Tibial nerve (tissue), 4 donors: ENCODE measurements around the gene CACNB3. TPM values are rescaled to one million over a fixed set of nuclear protein-coding genes. Genes with fewer than 3 reads are reported as not detected.

Experiments
- DNase-seq, 2 donors: peaks; one replicate each; pipeline ENCODE4 v3.0.0-alpha.2; 2019; ENCODE audit warnings: low spot score in 2 of 2
- H3K27ac ChIP-seq, 4 donors: fragments of 200-600 bp; sonication (generic) in 3 of 4; one replicate each; pipeline ENCODE4 v1.5.1; 2017 to 2019; ENCODE audit warnings: mild to moderate bottlenecking in 1 of 4
- H3K27me3 ChIP-seq, 2 donors: fragments of 200-600 bp; sonication (generic) in 1 of 2; one replicate each; pipeline versions ENCODE4 v1.5.1 to v1.6.0; 2017 to 2019
- H3K36me3 ChIP-seq, 3 donors: fragments of 200-600 bp; sonication (generic); one replicate each; pipeline ENCODE4 v1.5.1; 2018 to 2019
- H3K4me1 ChIP-seq, 4 donors: fragments of 200-600 bp; sonication (generic) in 3 of 4; one replicate each; pipeline ENCODE4 v1.5.1; 2017 to 2019
- H3K4me3 ChIP-seq, 4 donors: fragments of 200-600 bp; sonication (generic) in 3 of 4; one replicate each; pipeline ENCODE4 v1.5.1; 2017 to 2019; ENCODE audit warnings: mild to moderate bottlenecking in 1 of 4, moderate library complexity in 1 of 4
- H3K9me3 ChIP-seq, 4 donors: fragments of 200-600 bp; sonication (generic) in 3 of 4; one replicate each; pipeline ENCODE4 v1.5.1; 2017 to 2019
- EP300 ChIP-seq, 2 donors: sonication (generic); formaldehyde crosslinking; IDR thresholded peaks; one replicate each; pipeline ENCODE4 v1.6.1; 2017; ENCODE audit warnings: antibody characterized with exemption in 2 of 2, mild to moderate bottlenecking in 1 of 2
- POLR2A ChIP-seq, 2 donors: fragments of 450-650 bp; IDR thresholded peaks; one replicate each; pipeline ENCODE4 v1.6.1; 2017; ENCODE audit warnings: antibody characterized with exemption in 2 of 2, mild to moderate bottlenecking in 2 of 2, moderate library complexity in 2 of 2
- WGBS, 2 donors: methylation state at CpG; one replicate each; pipeline ENCODE4 v1.1.5; 2018; 5-methylcytosine and 5-hydroxymethylcytosine counted together
- total RNA-seq, 4 donors: library from RNA; depleted of rRNA; stranded (reverse); fragments of >200 nt; gene quantifications; one replicate each; pipeline ENCODE4 v1.1.0, GENCODE V29; 2016
- TF ChIP-seq, protein P1 (sequence below), 5 experiments: fragments of 200-600 bp in 3 of 5; fragments of 450-650 bp in 2 of 5; sonication (generic) in 3 of 5; IDR thresholded peaks; one replicate each; pipeline ENCODE4 v1.5.1; 2016 to 2019; ENCODE audit warnings: antibody characterized with exemption in 5 of 5, mild to moderate bottlenecking in 3 of 5, moderate library complexity in 2 of 5

Gene CACNB3
- total RNA-seq, 4 donors from 2014 or later = 9.8 to 31.2 (median 20.7) TPM

DNA sequence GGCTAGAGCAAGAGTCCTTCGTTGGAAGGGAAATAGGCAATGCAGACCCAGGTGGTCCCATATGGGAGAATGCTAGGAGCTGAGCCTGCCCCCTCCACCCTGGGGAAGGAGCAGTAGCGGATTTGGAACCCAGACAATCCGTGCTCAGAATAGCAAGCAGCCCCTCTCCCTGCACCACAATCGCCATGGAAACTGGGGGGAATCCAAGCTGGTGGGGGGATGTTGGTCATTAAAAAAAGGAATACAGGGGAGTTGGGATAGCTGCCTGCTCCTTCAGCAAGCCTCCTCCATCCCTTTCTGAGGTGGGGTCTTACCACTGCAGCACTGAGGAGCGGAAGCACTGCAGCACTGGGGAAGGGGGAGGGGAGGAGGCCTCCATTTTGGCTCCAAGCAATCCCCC is 44.5 kb downstream of the CACNB3 start:
- TF ChIP-seq POLR2A (IDR thresholded peaks at IDR 0.05) = no peak
- no peak for TF ChIP-seq EP300 (IDR thresholded peaks at IDR 0.05)
- TF ChIP-seq, protein P1, sequence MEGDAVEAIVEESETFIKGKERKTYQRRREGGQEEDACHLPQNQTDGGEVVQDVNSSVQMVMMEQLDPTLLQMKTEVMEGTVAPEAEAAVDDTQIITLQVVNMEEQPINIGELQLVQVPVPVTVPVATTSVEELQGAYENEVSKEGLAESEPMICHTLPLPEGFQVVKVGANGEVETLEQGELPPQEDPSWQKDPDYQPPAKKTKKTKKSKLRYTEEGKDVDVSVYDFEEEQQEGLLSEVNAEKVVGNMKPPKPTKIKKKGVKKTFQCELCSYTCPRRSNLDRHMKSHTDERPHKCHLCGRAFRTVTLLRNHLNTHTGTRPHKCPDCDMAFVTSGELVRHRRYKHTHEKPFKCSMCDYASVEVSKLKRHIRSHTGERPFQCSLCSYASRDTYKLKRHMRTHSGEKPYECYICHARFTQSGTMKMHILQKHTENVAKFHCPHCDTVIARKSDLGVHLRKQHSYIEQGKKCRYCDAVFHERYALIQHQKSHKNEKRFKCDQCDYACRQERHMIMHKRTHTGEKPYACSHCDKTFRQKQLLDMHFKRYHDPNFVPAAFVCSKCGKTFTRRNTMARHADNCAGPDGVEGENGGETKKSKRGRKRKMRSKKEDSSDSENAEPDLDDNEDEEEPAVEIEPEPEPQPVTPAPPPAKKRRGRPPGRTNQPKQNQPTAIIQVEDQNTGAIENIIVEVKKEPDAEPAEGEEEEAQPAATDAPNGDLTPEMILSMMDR (IDR thresholded peaks at IDR 0.05) = no peak
- WGBS, 2 donors = 58 to 69% methylated on average over 5 of the region's 5 CpGs

DNA sequence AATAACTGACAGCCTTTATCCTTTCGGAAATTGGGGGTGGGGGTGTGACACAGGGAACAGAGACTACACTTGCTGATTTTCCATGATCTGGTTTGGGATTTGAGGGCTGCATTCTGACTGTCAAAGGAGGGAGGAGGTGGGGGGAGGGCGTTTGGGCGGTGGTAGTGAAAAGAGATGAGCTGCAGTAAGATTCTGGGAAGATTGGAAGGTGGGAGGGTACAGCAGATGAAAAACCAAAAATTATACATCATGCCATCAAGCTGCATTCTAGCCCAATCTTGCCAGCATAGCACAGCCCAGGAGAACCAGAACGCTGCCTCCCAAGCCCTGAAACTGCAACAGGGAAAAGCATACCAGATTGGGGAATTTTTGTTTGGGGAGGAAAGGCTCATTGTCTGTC is 45.0 kb downstream of the CACNB3 start:
- H3K9me3 ChIP-seq = no peaks in the 10 kb centered on the region
- no peaks in the 10 kb centered on the region for H3K36me3 ChIP-seq
- TF ChIP-seq, protein P1 (IDR thresholded peaks at IDR 0.05) = no peak
- TF ChIP-seq EP300 (IDR thresholded peaks at IDR 0.05) = no peak
- TF ChIP-seq POLR2A (IDR thresholded peaks at IDR 0.05) = no peak
- peaks cover 0 to 15% (median 2%) of the 10 kb centered on the region in 4 donors for H3K4me1 ChIP-seq
- H3K4me3 ChIP-seq = no peak overlapping the region
- DNase-seq = no peak
- peaks cover 0 to 29% of the 10 kb centered on the region in 2 donors for H3K27me3 ChIP-seq
- H3K27ac ChIP-seq = no peak overlapping the region
- WGBS, 2 donors = 53 to 61% methylated on average over 4 of the region's 4 CpGs

More for the DNA sequence above, 44.5 kb downstream of the CACNB3 start:
- H3K27me3 ChIP-seq = peaks cover 0 to 29% of the 10 kb centered on the region in 2 donors
- no peak overlapping the region for H3K27ac ChIP-seq
- H3K36me3 ChIP-seq = no peaks in the 10 kb centered on the region
- peaks cover 0 to 15% (median 2%) of the 10 kb centered on the region in 4 donors for H3K4me1 ChIP-seq
- H3K4me3 ChIP-seq = no peak overlapping the region
- no peak for DNase-seq
- H3K9me3 ChIP-seq = no peaks in the 10 kb centered on the region

DNA sequence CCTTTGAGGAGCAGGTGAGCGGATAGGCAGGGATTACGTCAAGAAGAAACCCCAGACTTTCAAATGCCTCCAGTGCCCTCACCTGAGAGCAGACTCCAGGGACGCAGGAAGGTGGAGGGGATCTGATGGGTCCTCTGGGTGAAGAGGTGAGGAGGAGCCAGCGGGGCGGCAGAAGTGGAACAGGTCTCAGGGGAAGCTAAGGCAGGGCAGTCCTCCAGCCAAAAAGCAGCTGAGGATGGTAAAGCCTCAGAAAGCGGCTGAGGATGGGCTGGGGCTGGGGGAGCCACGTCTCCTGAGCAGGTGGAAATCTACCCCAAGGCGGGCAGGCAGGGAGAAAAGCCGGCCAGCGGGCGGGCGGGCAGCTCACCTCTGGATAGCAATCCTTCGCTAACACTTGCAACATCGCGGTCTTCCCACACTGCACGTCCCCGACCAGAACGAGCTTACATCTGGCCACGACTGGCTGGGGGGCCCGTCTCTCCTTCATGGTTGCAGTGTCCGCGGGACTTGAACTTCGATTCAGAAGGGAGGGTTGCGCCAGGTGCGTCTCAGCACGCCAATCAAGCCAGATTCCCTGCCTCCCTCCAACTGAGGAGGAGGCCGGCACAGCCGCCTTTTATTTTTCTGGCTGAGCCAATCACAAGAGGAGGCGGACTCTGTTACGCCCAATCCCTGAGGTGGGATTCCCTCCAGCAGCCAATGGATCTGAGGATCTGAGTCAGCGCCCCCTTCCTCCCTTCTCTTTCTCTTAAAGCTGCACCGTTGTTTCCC is 47.2 kb downstream of the CACNB3 start, which contains the start of gene RND1:
TSS of gene RND1 (minus strand) at position 590 of the 771 bp plus-strand sequence. CDS start at position 487, 103 bp downstream.
- peaks cover 0 to 29% of the 10 kb centered on the region in 2 donors for H3K27me3 ChIP-seq
- TF ChIP-seq EP300 (IDR thresholded peaks at IDR 0.05) (peak; percentile 49 to 99), POLR2A (IDR thresholded peaks at IDR 0.05) (peak; percentile 73 to 97)
- TF ChIP-seq, protein P1 (IDR thresholded peaks at IDR 0.05) = peak in 1 of 5 experiments; percentile 37
- 2 to 3% methylated on average over 31 to 32 of the region's 32 CpGs for WGBS, 2 donors
- H3K36me3 ChIP-seq = no peaks in the 10 kb centered on the region
- peak within 1 kb of the TSS in 2 of 4 donors; percentile 41 to 54 for H3K27ac ChIP-seq
- H3K4me3 ChIP-seq = peak within 1 kb of the TSS; percentile 41 to 65 (median 54)
- no peaks in the 10 kb centered on the region for H3K9me3 ChIP-seq
- peaks cover 0 to 15% (median 2%) of the 10 kb centered on the region in 4 donors for H3K4me1 ChIP-seq
- DNase-seq = peak; percentile 80 to 90

DNA sequence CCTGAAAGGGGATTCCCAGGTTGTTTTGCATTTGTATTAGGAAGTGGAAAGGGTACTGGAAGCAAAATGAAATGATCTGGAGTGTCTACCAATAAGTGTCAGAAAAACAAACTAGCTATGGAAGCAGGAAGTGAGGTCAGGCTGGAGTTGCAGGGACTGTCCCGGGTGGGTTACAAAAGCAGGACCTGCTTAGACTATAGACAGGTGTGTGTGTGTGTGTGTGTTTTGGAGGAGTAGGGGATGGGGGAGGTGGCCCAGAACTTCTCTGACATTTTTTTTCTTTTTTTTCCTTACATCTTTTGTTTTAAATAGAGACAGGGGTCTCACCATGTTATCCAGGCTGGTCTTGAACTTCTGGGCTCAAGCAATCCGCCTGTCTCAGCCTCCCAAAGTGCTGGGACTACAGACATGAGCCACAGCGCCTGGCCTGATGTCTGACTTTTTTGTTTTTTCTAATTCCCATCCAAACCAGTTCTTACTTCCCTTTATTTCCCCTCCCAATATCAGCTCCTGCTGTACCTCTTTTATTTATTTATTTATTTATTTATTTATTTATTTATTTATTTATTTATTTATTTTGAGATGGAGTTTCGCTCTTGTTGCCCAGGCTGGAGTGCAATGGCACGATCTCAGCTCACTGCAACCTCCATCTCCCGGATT is 47.9 kb downstream of the CACNB3 start:
- Histone ChIP-seq H3K36me3 (no peaks in the 10 kb centered on the region), H3K9me3 (no peaks in the 10 kb centered on the region), H3K27me3 (peaks cover 0 to 29% of the 10 kb centered on the region in 2 donors), H3K4me1 (peaks cover 0 to 15% (median 2%) of the 10 kb centered on the region in 4 donors), H3K27ac (peak overlapping the region in 1 of 4 donors; percentile 41), H3K4me3 (peak overlapping the region; percentile 41 to 65 (median 54))
- TF ChIP-seq, protein P1 (IDR thresholded peaks at IDR 0.05) = no peak
- no peak for TF ChIP-seq POLR2A (IDR thresholded peaks at IDR 0.05)
- no peak for TF ChIP-seq EP300 (IDR thresholded peaks at IDR 0.05)
- DNase-seq = no peak
- whole genome bisulfite sequencing, 2 donors = 74 to 76% methylated on average over 6 of the region's 6 CpGs
